HepG2 (cell line): ENCODE data around the gene INHA. TPM values are rescaled to one million over a fixed set of nuclear protein-coding genes. Genes with fewer than 3 reads are reported as not detected.

Experiments used
- ATF1 ChIP-seq: IDR thresholded peaks from 2 replicates; pipeline ENCODE4 v1.6.1; 2016; ENCODE audit warnings: mild to moderate bottlenecking, control low read depth
- CTCF ChIP-seq: sonication (generic); formaldehyde crosslinking; IDR thresholded peaks from 2 replicates; pipeline ENCODE4 v1.5.0; 2020; ENCODE audit warnings: mild to moderate bottlenecking, missing genetic modification reagents, moderate library complexity
- GATA4 ChIP-seq: sonication (generic); IDR thresholded peaks from 2 replicates; pipeline ENCODE4 v1.6.1; 2016; ENCODE audit warnings: antibody characterized with exemption, low read depth, borderline replicate concordance
- JUN ChIP-seq: sonication (generic); formaldehyde crosslinking; IDR thresholded peaks from 2 replicates; pipeline ENCODE4 v1.4.0; 2020; ENCODE audit warnings: mild to moderate bottlenecking, missing genetic modification reagents
- KDM5A ChIP-seq: fragments of 200-600 bp; sonication (generic); IDR thresholded peaks from 2 replicates; pipeline ENCODE4 v1.7.0; 2018; ENCODE audit warnings: antibody characterized with exemption, mild to moderate bottlenecking, low read length, borderline replicate concordance
- MTA1 ChIP-seq: sonication (generic); formaldehyde crosslinking; IDR thresholded peaks from 2 replicates; pipeline ENCODE4 v1.4.0; 2020; ENCODE audit warnings: missing genetic modification reagents, mild to moderate bottlenecking, borderline replicate concordance
- SKIL ChIP-seq: sonication (generic); formaldehyde crosslinking; IDR thresholded peaks from 2 replicates; pipeline ENCODE4 v1.8.0; 2022; ENCODE audit warnings: missing genetic modification reagents, mild to moderate bottlenecking, moderate library complexity, borderline replicate concordance
- THAP7 ChIP-seq: sonication (generic); formaldehyde crosslinking; IDR thresholded peaks from 2 replicates; pipeline ENCODE4 v1.8.1; 2023; ENCODE audit warnings: mild to moderate bottlenecking, missing genetic modification reagents
- ZC3H13 ChIP-seq: sonication (generic); formaldehyde crosslinking; IDR thresholded peaks from 2 replicates; pipeline ENCODE4 v1.8.1; 2023; ENCODE audit warnings: mild to moderate bottlenecking, missing genetic modification reagents, moderate library complexity
- ZNF629 ChIP-seq: sonication (generic); formaldehyde crosslinking; conservative IDR thresholded peaks from 2 replicates; pipeline ENCODE4 v1.5.0; 2020; ENCODE audit warnings: missing genetic modification reagents
- ZNF747 ChIP-seq: sonication (generic); formaldehyde crosslinking; IDR thresholded peaks from 2 replicates; pipeline ENCODE4 v1.8.1; 2023; ENCODE audit warnings: missing genetic modification reagents, mild to moderate bottlenecking, borderline replicate concordance
- ZSCAN5A ChIP-seq: sonication (generic); formaldehyde crosslinking; IDR thresholded peaks from 2 replicates; pipeline ENCODE4 v1.8.0; 2022; ENCODE audit warnings: mild to moderate bottlenecking, missing genetic modification reagents, borderline replicate concordance
- polyA plus RNA-seq, 8 experiments: library from polyadenylated mRNA; depleted of rRNA in 3 of 8; stranded (reverse) in 7 of 8; unstranded in 1 of 8; fragments of >200 nt; fragmentation: Illumina TruSeq in 4 of 8; extraction: Trizol in 4 of 8; gene quantifications; 2 replicates each; pipeline versions ENCODE4 v1.2.1 to v1.2.3, GENCODE V29; 2011 to 2016; ENCODE audit warnings: low read depth in 4 of 8, missing spikeins in 1 of 8, mixed read lengths in 1 of 8; ENCODE audit not compliant: insufficient read depth in 1 of 8
- total RNA-seq, 5 experiments: library from RNA; depleted of rRNA; stranded (reverse); fragments of >200 nt; fragmentation: Illumina TruSeq; extraction: Trizol; gene quantifications; 2 replicates each; pipeline ENCODE4 v1.2.3, GENCODE V29; 2016; ENCODE audit warnings: low read depth in 1 of 5
- TF ChIP-seq, protein P1 (sequence below): sonication (generic); formaldehyde crosslinking; IDR thresholded peaks from 2 replicates; pipeline ENCODE4 v1.5.1; 2020; ENCODE audit warnings: missing genetic modification reagents, mild to moderate bottlenecking, borderline replicate concordance
- TF ChIP-seq, protein P2 (sequence below): sonication (generic); formaldehyde crosslinking; IDR thresholded peaks from 2 replicates; pipeline ENCODE4 v1.5.0; 2020; ENCODE audit warnings: missing genetic modification reagents, mild to moderate bottlenecking, borderline replicate concordance
- TF ChIP-seq, protein P3 (sequence below): sonication (generic); formaldehyde crosslinking; IDR thresholded peaks from 2 replicates; pipeline ENCODE4 v1.4.0; 2020; ENCODE audit warnings: missing genetic modification reagents, low read depth, mild to moderate bottlenecking, borderline replicate concordance

INHA gene
- total and polyA plus RNA-seq, 2 of the 13 experiments (the other 11 are each of a cell fraction or from before 2014, with no cell fraction given) = 4.1 to 15.2 TPM

- TF ChIP-seq KDM5A = peak; percentile 65
- peak; percentile 7; the same call in 1 of the 2 replicates for TF ChIP-seq ZNF747 (CRISPR knock-in tag)
- peak; percentile 62; the same call in 1 of the 2 replicates for TF ChIP-seq ZNF629 (CRISPR knock-in tag)
- TF ChIP-seq, protein P1, sequence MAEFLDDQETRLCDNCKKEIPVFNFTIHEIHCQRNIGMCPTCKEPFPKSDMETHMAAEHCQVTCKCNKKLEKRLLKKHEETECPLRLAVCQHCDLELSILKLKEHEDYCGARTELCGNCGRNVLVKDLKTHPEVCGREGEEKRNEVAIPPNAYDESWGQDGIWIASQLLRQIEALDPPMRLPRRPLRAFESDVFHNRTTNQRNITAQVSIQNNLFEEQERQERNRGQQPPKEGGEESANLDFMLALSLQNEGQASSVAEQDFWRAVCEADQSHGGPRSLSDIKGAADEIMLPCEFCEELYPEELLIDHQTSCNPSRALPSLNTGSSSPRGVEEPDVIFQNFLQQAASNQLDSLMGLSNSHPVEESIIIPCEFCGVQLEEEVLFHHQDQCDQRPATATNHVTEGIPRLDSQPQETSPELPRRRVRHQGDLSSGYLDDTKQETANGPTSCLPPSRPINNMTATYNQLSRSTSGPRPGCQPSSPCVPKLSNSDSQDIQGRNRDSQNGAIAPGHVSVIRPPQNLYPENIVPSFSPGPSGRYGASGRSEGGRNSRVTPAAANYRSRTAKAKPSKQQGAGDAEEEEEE (CRISPR knock-in tag) = 0 out of 2 replicates have a peak, but pooled peaks have one; percentile 74
- peak; percentile 11; the same call in 1 of the 2 replicates for TF ChIP-seq JUN (CRISPR knock-in tag)
- 0 out of 2 replicates have a peak, but pooled peaks have one; percentile 12 for TF ChIP-seq ZSCAN5A (CRISPR knock-in tag)
- TF ChIP-seq, protein P2, sequence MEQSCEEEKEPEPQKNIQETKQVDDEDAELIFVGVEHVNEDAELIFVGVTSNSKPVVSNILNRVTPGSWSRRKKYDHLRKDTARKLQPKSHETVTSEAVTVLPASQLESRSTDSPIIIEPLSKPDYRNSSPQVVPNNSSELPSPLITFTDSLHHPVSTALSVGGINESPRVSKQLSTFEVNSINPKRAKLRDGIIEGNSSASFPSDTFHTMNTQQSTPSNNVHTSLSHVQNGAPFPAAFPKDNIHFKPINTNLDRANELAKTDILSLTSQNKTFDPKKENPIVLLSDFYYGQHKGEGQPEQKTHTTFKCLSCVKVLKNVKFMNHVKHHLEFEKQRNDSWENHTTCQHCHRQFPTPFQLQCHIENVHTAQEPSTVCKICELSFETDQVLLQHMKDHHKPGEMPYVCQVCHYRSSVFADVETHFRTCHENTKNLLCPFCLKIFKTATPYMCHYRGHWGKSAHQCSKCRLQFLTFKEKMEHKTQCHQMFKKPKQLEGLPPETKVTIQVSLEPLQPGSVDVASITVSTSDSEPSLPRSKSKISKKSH (CRISPR knock-in tag) = no peak
- TF ChIP-seq, protein P3, sequence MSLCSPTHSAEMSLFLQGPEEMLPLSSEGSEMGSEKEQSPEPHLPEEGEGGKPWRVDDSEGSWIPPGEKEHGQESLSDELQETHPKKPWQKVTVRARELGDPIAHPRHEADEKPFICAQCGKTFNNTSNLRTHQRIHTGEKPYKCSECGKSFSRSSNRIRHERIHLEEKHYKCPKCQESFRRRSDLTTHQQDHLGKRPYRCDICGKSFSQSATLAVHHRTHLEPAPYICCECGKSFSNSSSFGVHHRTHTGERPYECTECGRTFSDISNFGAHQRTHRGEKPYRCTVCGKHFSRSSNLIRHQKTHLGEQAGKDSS (CRISPR knock-in tag) = no peak
- no peak for TF ChIP-seq ATF1 (CRISPR knock-in tag)
- peak; percentile 2; the same call in 1 of the 2 replicates for TF ChIP-seq ZC3H13 (CRISPR knock-in tag)
- TF ChIP-seq GATA4 = peak; percentile 21; the same call in 1 of the 2 replicates
- TF ChIP-seq CTCF (CRISPR knock-in tag) = no peak
- no peak for TF ChIP-seq SKIL (CRISPR knock-in tag)
- TF ChIP-seq THAP7 = peak; percentile 2; the same call in 1 of the 2 replicates
- no peak; the same call in 1 of the 2 replicates for TF ChIP-seq MTA1 (CRISPR knock-in tag)
These were observed 26.4 kb downstream of the INHA start (continued) for GRCh38 chr2:219598308-219599078.
